ENCODE data around the gene ARHGEF28. TPM values are rescaled to one million over a fixed set of nuclear protein-coding genes. Genes with fewer than 3 reads are reported as not detected.

The ARHGEF28 gene
- total and polyA plus RNA-seq, 10 of the 15 experiments (the other 5 are each of a cell fraction or from before 2014, with no cell fraction given), result 0.10 to 0.72 (median 0.22) TPM; not detected in 2

GRCh38 chr5:73603998-73604397, 22.0 kb upstream of the ARHGEF28 start (continued):
- TF ChIP-seq E4F1 (IDR thresholded peaks at IDR 0.05; ENCODE audit: borderline replicate concordance, partially characterized antibody), result no peak
- TF ChIP-seq RELA (IDR thresholded peaks at IDR 0.05; ENCODE audit: borderline replicate concordance, partially characterized antibody), result no peak
- no peak for TF ChIP-seq E2F8 (IDR thresholded peaks at IDR 0.05; ENCODE audit: low read depth, partially characterized antibody)
- no peak for TF ChIP-seq NR2C2 (IDR thresholded peaks at IDR 0.05; ENCODE audit: borderline replicate concordance, control insufficient read depth, insufficient read length, low read depth)
- TF ChIP-seq SUZ12 (IDR thresholded peaks at IDR 0.05; ENCODE audit: unreplicated experiment), result no peak

All from GM12878 (cell line).